Glutamatergic neuron (in vitro differentiated cells): Measurements from ENCODE around the gene KDM2B. TPM values are rescaled to one million over a fixed set of nuclear protein-coding genes. Genes with fewer than 3 reads are reported as not detected.

ENCODE experiments used
- DNase-seq: peaks from one replicate; pipeline ENCODE4 v3.0.0; 2022
- H3K27ac Mint-ChIP-seq: one replicate; pipeline ENCODE4 v1.8.0; 2020; ENCODE audit warnings: mild to moderate bottlenecking, mixed read lengths, inconsistent platforms; ENCODE audit not compliant: unreplicated experiment
- H3K27me3 Mint-ChIP-seq: one replicate; pipeline ENCODE4 v1.8.0; 2020; ENCODE audit warnings: mild to moderate bottlenecking, moderate library complexity, mixed read lengths, inconsistent platforms; ENCODE audit not compliant: unreplicated experiment
- H3K36me3 Mint-ChIP-seq: one replicate; pipeline ENCODE4 v1.8.0; 2020; ENCODE audit warnings: mild to moderate bottlenecking, mixed read lengths, inconsistent platforms; ENCODE audit not compliant: unreplicated experiment
- H3K4me1 Mint-ChIP-seq: one replicate; pipeline ENCODE4 v1.8.0; 2020; ENCODE audit warnings: mild to moderate bottlenecking, low read depth, mixed read lengths, inconsistent platforms; ENCODE audit not compliant: unreplicated experiment
- H3K4me3 Mint-ChIP-seq: one replicate; pipeline ENCODE4 v1.8.0; 2020; ENCODE audit warnings: mild to moderate bottlenecking, mixed read lengths, inconsistent platforms; ENCODE audit not compliant: unreplicated experiment
- H3K9me3 Mint-ChIP-seq: one replicate; pipeline ENCODE4 v1.8.0; 2020; ENCODE audit warnings: mild to moderate bottlenecking, moderate library complexity, mixed read lengths, inconsistent platforms; ENCODE audit not compliant: unreplicated experiment
- total RNA-seq: library from RNA; stranded (reverse); fragmentation: NEBNext Ultra II Directional; extraction: Animal tissue kit (Norgen Biotek cat#: 25700); gene quantifications from one replicate; pipeline ENCODE4 v1.2.1, GENCODE V29; 2021; ENCODE audit not compliant: unreplicated experiment
- TF ChIP-seq, protein P1 (sequence below): fragments of 200-600 bp; sonication (generic); IDR thresholded peaks from one replicate; pipeline ENCODE4 v1.5.0; 2021; ENCODE audit not compliant: partially characterized antibody, unreplicated experiment

The KDM2B gene
- total RNA-seq, 1 donor from 2014 or later, result 64.3 TPM

DNA sequence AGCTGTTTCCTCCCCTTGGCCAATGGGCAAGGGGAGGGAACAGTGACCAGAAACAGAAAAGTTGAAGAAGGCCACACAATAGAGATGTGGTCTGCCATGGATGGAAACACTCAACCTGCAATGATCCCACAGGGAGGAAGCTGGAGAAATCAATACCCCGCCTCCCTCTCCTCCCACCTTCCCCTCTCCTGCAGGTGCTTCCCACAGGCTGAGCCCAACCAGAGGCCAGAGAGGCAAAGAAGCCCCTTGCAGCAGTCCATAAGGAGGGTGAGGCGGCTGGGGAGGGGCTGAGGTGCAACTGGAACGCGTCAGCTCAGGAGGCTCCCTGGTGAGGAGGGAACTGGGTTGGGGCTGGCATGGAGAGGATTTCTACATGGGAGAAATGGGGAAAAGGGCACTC, 96.9 kb downstream of the KDM2B start:
- no peak for DNase-seq
- Mint-ChIP-seq H3K36me3 (no peaks in the 10 kb centered on the region), H3K4me1 (peaks cover 6% of the 10 kb centered on the region), H3K27me3 (peaks cover 4% of the 10 kb centered on the region), H3K27ac (no peak overlapping the region), H3K9me3 (peaks cover 4% of the 10 kb centered on the region), H3K4me3 (no peak overlapping the region)
- TF ChIP-seq, protein P1, sequence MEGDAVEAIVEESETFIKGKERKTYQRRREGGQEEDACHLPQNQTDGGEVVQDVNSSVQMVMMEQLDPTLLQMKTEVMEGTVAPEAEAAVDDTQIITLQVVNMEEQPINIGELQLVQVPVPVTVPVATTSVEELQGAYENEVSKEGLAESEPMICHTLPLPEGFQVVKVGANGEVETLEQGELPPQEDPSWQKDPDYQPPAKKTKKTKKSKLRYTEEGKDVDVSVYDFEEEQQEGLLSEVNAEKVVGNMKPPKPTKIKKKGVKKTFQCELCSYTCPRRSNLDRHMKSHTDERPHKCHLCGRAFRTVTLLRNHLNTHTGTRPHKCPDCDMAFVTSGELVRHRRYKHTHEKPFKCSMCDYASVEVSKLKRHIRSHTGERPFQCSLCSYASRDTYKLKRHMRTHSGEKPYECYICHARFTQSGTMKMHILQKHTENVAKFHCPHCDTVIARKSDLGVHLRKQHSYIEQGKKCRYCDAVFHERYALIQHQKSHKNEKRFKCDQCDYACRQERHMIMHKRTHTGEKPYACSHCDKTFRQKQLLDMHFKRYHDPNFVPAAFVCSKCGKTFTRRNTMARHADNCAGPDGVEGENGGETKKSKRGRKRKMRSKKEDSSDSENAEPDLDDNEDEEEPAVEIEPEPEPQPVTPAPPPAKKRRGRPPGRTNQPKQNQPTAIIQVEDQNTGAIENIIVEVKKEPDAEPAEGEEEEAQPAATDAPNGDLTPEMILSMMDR, result no peak

DNA sequence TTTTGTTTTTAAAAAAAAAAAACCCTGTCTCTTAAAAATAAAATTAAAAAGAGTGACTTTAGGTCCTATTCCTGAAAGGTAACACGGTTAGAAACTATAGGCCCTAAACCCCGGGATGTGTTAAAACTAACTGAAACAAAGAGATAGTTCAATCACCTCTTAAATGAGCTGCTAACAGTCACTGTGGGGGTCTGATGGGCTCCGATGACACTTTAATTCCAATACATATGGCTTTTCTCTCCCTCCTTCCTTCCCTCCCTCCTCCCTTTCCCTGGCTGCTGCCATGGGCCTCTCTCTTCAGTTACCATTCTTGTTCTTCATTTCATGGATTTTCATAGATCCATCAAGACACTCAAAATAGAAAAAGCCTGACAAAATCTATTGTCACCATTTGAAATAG, 104.3 kb downstream of the KDM2B start:
- Mint-ChIP-seq H3K27ac (no peak overlapping the region), H3K9me3 (peaks cover 2% of the 10 kb centered on the region), H3K4me1 (no peaks in the 10 kb centered on the region), H3K4me3 (no peak overlapping the region), H3K36me3 (no peaks in the 10 kb centered on the region), H3K27me3 (no peaks in the 10 kb centered on the region)
- no peak for DNase-seq
- TF ChIP-seq, protein P1, result no peak

DNA sequence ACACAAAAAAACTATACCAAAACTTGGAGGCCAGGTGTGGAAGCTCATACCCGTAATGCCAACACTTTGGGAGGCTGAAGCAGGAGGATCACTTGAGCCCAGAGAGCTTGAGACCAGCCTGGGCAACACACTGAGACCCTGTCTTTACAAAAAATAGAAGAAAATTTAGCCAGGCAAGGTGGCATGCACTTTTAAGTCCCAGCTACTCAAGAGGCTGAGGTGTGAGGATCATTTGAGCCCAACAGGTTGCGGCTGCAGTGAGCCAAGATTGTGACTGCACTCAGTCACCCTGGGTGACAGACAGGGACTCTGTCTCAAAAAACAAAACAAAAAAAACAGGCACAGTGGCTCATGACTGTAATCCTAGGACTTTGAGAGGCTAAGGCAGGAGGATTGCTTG, 105.5 kb downstream of the KDM2B start:
- no peak overlapping the region for H3K27ac Mint-ChIP-seq
- H3K4me3 Mint-ChIP-seq, result no peak overlapping the region
- no peaks in the 10 kb centered on the region for H3K4me1 Mint-ChIP-seq
- H3K27me3 Mint-ChIP-seq, result no peaks in the 10 kb centered on the region
- no peaks in the 10 kb centered on the region for H3K36me3 Mint-ChIP-seq
- no peak for DNase-seq
- TF ChIP-seq, protein P1, result no peak
- H3K9me3 Mint-ChIP-seq, result peaks cover 2% of the 10 kb centered on the region

DNA sequence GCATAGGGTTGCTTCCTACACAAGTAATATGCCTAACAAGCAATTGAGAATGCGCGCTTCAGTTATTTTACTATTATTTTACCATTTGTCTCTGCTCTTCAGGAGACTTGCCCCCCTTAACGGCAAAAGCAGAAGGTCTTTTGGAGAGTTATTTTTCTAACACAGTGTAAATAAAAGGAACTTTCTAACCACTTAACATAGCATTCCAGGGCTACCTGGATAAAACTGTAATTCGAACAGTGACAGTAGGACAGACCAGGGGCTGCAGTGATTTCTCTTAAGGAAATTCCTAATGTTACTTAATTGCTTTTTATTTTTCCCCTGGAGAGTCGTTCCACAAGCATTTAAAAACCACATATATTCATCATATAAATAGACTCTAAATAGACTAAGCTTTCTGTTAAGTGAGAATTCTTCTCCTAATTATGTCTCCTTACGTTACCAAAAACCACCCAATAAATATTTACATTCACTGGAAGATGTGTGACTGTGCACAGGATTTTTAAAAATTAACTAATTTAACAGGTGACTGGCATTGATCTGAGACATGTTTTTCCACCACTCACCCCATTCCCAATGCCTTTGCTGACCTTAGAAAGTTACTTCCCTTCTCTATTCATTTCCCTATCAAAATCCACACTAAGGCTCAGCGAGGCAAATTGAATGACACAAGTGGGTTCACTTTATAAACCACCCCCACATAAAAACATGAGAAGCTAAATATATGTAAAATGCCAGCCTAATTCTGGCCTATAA, 108.5 kb downstream of the KDM2B start:
- Mint-ChIP-seq H3K4me1 (peaks cover 5% of the 10 kb centered on the region), H3K27ac (no peak overlapping the region), H3K36me3 (no peaks in the 10 kb centered on the region), H3K27me3 (peaks cover 2% of the 10 kb centered on the region), H3K4me3 (no peak overlapping the region), H3K9me3 (peaks cover 7% of the 10 kb centered on the region)
- DNase-seq, result no peak
- TF ChIP-seq, protein P1, result no peak

DNA sequence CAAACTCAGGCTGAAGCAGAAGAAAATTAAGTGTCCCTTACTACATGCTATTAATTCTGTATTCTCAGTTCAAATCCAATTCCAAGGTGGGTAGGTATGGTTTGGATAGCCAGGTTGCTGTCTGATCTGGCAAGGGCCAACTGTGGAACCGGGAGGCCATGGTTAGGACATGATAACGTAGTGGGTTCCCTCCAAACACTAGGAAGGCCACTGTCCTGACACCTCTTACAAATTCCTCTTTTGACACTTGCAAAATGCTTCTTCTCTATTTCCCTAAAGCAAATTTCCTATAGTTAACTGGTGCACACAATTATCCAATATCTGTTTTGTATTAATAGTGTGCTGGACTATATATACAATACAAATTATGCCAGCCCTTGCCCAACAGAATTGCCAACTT, 110.1 kb downstream of the KDM2B start:
- no peak overlapping the region for H3K27ac Mint-ChIP-seq
- peaks cover 10% of the 10 kb centered on the region for H3K4me1 Mint-ChIP-seq
- H3K27me3 Mint-ChIP-seq, result peaks cover 4% of the 10 kb centered on the region
- TF ChIP-seq, protein P1, result no peak
- peaks cover 12% of the 10 kb centered on the region for H3K9me3 Mint-ChIP-seq
- H3K4me3 Mint-ChIP-seq, result no peak overlapping the region
- no peak for DNase-seq
- H3K36me3 Mint-ChIP-seq, result no peaks in the 10 kb centered on the region
